ENCODE measurements around the gene SAMM50. TPM values are rescaled to one million over a fixed set of nuclear protein-coding genes. Genes with fewer than 3 reads are reported as not detected.

Gene SAMM50
- total and polyA plus RNA-seq, 7 donors, result 59.3 to 105 (median 80.0) TPM

DNA sequence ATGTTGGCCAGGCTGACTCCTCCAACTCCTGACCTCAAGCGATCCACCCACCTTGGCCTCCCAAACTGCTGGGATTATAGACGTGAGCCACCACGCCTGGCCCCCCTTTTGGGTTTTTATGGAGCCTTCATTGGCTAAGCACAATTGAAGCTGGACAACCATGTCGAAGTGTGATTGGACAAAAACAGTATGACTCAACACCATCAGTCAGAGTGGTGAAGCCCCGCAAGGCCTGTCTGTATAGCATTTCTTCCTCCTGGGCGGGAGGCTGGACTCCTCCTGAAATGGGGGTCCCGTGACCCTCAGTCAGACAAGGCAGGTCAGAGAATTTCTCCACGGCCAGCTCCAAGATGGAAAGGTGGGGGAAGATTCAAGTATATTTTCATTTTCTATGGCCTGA, 65.7 kb downstream of the SAMM50 start:
- TF ChIP-seq, protein P1, sequence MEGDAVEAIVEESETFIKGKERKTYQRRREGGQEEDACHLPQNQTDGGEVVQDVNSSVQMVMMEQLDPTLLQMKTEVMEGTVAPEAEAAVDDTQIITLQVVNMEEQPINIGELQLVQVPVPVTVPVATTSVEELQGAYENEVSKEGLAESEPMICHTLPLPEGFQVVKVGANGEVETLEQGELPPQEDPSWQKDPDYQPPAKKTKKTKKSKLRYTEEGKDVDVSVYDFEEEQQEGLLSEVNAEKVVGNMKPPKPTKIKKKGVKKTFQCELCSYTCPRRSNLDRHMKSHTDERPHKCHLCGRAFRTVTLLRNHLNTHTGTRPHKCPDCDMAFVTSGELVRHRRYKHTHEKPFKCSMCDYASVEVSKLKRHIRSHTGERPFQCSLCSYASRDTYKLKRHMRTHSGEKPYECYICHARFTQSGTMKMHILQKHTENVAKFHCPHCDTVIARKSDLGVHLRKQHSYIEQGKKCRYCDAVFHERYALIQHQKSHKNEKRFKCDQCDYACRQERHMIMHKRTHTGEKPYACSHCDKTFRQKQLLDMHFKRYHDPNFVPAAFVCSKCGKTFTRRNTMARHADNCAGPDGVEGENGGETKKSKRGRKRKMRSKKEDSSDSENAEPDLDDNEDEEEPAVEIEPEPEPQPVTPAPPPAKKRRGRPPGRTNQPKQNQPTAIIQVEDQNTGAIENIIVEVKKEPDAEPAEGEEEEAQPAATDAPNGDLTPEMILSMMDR (IDR thresholded peaks at IDR 0.05), result no peak
- Histone ChIP-seq H3K27ac (peak overlapping the region; percentile 36), H3K36me3 (ENCODE audit: insufficient read depth in 1 of 2, low read depth in 1 of 2) (peaks cover 0 to 6% of the 10 kb centered on the region in 2 donors), H3K4me3 (no peak overlapping the region), H3K4me1 (peaks cover 41% of the 10 kb centered on the region), H3K9me3 (no peaks in the 10 kb centered on the region), H3K27me3 (ENCODE audit: insufficient read depth in 3 of 3, low read length in 2 of 3) (no peaks in the 10 kb centered on the region)
- ATAC-seq (no peak), DNase-seq (no peak)
- intact Hi-C loops (cut with DNase I), result loop anchor here (5.0 kb wide), 1 partner anchor 61 kb away; no protein-coding TSS in a partner anchor
- 92 to 96% (median 92%) methylated on average over 8 of the region's 8 CpGs for WGBS, 3 donors

DNA sequence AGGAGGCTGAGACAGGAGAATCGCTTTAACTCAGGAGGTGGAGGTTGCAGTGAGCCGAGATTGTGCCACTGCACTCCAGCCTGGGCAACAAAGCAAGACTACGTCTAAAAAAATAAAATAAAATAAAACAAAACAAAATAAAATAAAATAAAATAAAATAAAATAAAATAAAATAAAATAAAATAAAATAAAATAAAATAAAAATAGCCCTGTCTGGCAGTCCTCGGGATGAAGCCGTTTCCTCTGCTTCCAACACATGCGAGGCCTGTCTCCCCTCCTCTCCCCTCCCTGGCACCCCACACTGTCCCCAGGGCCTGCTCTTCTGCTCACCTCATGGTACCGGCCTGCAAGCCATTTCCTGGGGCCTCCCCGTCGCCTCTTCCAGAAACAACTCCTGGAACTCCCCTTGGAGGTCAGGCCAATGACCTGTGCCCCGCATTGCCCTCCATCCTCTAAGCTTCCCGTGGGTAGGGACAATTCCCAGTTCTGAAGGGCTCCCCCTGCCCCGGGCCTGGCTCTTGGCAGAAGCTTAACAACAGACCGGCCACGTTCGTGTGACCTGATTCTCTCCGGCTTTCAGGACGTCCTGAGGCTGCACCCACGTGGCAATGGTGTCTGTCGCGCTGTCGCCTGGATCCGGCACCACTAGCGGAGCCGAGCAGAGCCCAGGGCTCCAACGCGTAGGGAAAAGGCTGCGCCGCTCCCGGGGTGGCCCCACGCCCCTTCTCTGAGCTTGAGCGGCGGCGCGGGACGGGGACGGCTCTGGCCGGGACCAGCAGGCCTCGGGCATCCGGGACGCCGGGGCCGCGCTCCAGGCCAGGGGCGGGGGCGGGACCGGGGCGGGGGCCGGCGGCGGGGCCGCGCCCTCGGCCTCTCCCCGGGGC, 68.4 kb downstream of the SAMM50 start:
- Histone ChIP-seq H3K4me3 (peak overlapping the region; percentile 84), H3K36me3 (ENCODE audit: insufficient read depth in 1 of 2, low read depth in 1 of 2) (peaks cover 0 to 6% of the 10 kb centered on the region in 2 donors), H3K27ac (peak overlapping the region; percentile 96), H3K27me3 (ENCODE audit: insufficient read depth in 3 of 3, low read length in 2 of 3) (no peaks in the 10 kb centered on the region), H3K9me3 (no peaks in the 10 kb centered on the region), H3K4me1 (peaks cover 67% of the 10 kb centered on the region)
- peak; percentile 69 to 80 for DNase-seq
- intact Hi-C loops (cut with DNase I), result loop anchor here (5.0 kb wide), 1 partner anchor 59 kb away; no protein-coding TSS in a partner anchor
- TF ChIP-seq, protein P1 (IDR thresholded peaks at IDR 0.05), result no peak
- ATAC-seq, result peak; percentile 26 to 57 (median 52)
- 8 to 18% (median 12%) methylated on average over 31 to 54 of the region's 54 CpGs for WGBS, 3 donors

DNA sequence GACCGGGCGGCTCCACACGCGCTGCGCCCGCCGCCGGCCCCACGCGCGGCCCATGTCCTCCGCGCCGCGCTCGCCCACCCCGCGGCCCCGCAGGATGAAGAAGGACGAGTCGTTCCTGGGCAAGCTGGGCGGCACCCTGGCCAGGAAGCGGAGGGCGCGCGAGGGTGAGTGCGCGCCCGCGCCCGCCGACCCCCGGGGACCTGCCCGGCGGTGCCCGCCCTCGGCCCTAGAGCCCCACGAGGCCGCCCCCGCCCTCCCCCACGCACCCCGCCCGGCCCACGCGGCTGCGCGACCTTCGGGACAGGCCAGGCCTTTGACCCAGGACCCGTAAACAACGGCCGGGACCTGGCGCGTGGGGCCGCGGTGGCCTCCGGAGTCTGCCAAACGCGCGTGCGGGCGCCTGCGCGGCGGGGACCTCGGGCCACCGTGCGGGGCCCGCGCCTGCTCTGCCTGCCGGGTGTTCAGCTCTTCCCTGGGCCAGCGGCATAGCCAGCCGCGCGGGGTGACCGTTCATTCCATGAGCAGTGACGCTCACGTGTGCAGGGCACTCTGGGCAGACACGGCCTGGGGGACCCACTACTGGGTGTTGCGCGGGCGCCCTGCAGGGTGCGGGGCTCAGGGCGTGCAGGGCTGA, 69.2 kb downstream of the SAMM50 start, which contains the start of gene PARVB:
Gene PARVB (plus strand): TSS at position 15 of the 634 bp plus-strand sequence. CDS start 38 bp downstream, at position 53.
- peak within 1 kb of the TSS; percentile 96 for H3K27ac ChIP-seq
- 1 to 5% (median 3%) methylated on average over 38 to 83 of the region's 83 CpGs for WGBS, 3 donors

DNA sequence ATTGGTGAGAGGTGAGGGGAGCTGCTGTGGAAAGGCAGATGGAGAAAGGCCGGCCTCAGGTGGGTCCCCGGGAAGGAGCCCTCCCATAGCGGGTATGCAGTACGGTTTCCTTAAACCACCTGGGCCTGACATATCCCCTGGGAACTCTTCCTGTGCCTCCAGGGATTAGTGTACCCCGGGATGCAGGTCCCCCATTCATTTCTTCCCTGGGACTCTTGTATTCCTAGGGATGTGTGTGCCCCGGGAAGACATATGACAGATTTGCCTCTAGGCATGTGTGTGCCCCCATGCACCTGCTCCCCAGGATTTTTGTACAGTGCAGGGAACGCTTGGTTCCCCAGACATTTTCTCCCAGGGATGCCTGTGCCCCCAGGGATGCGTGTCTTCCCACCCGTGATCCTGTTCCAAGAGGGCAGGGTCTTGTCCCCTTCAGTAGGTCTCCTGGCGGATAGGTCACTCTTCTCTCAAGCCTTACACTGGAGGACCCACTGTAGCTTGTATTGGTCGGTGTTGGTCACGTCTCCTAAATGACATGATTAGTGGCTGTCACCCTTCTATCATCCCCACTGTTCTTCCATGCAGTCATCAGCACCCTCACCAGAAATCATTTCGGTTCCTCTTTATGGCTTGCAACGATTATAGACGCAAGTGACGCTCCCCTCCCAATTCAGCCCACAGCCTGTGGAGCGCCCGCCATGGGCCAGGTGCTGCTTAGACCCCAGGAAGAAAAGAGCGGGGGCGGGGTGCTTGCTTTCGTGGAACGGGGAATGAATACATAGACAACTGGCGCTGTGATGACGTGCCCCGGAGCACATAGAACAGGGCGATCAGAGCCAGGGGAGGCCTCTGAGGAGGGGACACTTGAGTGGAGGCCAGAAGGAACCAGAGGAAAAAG, 70.2 kb downstream of the SAMM50 start:
- H3K27ac ChIP-seq, result peak overlapping the region; percentile 96
- peak; percentile 4 to 36 (median 24) for ATAC-seq
- peaks cover 78% of the 10 kb centered on the region for H3K4me1 ChIP-seq
- WGBS, 3 donors, result 61 to 75% (median 64%) methylated on average over 26 of the region's 26 CpGs
- DNase-seq, result peak; percentile 58 to 76
- H3K36me3 ChIP-seq (ENCODE audit: insufficient read depth in 1 of 2, low read depth in 1 of 2), result peaks cover 0 to 6% of the 10 kb centered on the region in 2 donors
- intact Hi-C loops (cut with DNase I), result no loop called here
- peak overlapping the region; percentile 84 for H3K4me3 ChIP-seq
- TF ChIP-seq, protein P1 (IDR thresholded peaks at IDR 0.05), result no peak
- no peaks in the 10 kb centered on the region for H3K27me3 ChIP-seq (ENCODE audit: insufficient read depth in 3 of 3, low read length in 2 of 3)
- H3K9me3 ChIP-seq, result no peaks in the 10 kb centered on the region

More for the DNA sequence above, 69.2 kb downstream of the SAMM50 start, which contains the start of gene PARVB:
- Histone ChIP-seq H3K9me3 (no peaks in the 10 kb centered on the region), H3K36me3 (ENCODE audit: insufficient read depth in 1 of 2, low read depth in 1 of 2) (peaks cover 0 to 6% of the 10 kb centered on the region in 2 donors), H3K27me3 (ENCODE audit: insufficient read depth in 3 of 3, low read length in 2 of 3) (no peaks in the 10 kb centered on the region), H3K4me1 (peaks cover 73% of the 10 kb centered on the region), H3K4me3 (peak within 1 kb of the TSS; percentile 84)
- ATAC-seq (peak; percentile 27 to 41 (median 34)), DNase-seq (peak; percentile 47 to 70)
- intact Hi-C loops (cut with DNase I), result loop anchor here (5.0 kb wide), 1 partner anchor 58 kb away; no protein-coding TSS in a partner anchor
- TF ChIP-seq, protein P1 (IDR thresholded peaks at IDR 0.05), result no peak
